Measurements from ENCODE around the gene TPD52L2.
"Not testable (repeated sequence)": the region's sequence is repeated elsewhere in the genome, so short reads cannot be mapped to it uniquely, and the experiment has no call there.

TPD52L2 gene

GRCh38 chr20:63868264-63868663 is 3.2 kb downstream of the TPD52L2 start:
- Histone ChIP-seq H3K4me1 (ENCODE audit: insufficient read depth, low read length, severe bottlenecking) (peaks cover 21% of the 10 kb centered on the region), H3K9me2 (ENCODE audit: low read depth, low read length) (no peaks in the 10 kb centered on the region), H3K79me2 (ENCODE audit: insufficient read depth, low read length) (peaks cover 10% of the 10 kb centered on the region), H2AFZ (ENCODE audit: low read length) (no peak overlapping the region), H3K27me3 (ENCODE audit: insufficient read depth, low read length) (no peaks in the 10 kb centered on the region), H3K4me2 (ENCODE audit: low read length) (no peak overlapping the region), H3K9ac (ENCODE audit: low read length) (no peak overlapping the region), H3K36me3 (ENCODE audit: insufficient read depth, low read length) (peaks cover 36% of the 10 kb centered on the region), H3F3A (ENCODE audit: insufficient read depth, low read length) (no peaks in the 10 kb centered on the region), H4K20me1 (ENCODE audit: insufficient read depth, low read length) (no peaks in the 10 kb centered on the region), H3K27ac (ENCODE audit: low read depth, low read length, poor library complexity, severe bottlenecking) (no peak overlapping the region), H3K4me3 (ENCODE audit: low read depth, low read length, poor library complexity, severe bottlenecking) (no peak overlapping the region), H3K9me3 (ENCODE audit: low read length) (no peaks in the 10 kb centered on the region)
- TF ChIP-seq CTCF (IDR thresholded peaks at IDR 0.05; ENCODE audit: low read length) = no peak
- no peak for TF ChIP-seq EZH2 (IDR thresholded peaks at IDR 0.05; ENCODE audit: borderline replicate concordance, low read length)

GRCh38 chr20:63873477-63873971 is 8.5 kb downstream of the TPD52L2 start:
- H3K9ac ChIP-seq (ENCODE audit: low read length) = no peak overlapping the region
- H3K79me2 ChIP-seq (ENCODE audit: insufficient read depth, low read length) = no peaks in the 10 kb centered on the region

GRCh38 chr20:63874241-63874640 is 9.2 kb downstream of the TPD52L2 start:
- H3K27me3 ChIP-seq (ENCODE audit: insufficient read depth, low read length); H3K4me2 ChIP-seq (ENCODE audit: low read length); H3K4me1 ChIP-seq (ENCODE audit: insufficient read depth, low read length, severe bottlenecking); H2AFZ ChIP-seq (ENCODE audit: low read length); H3K4me3 ChIP-seq (ENCODE audit: low read depth, low read length, poor library complexity, severe bottlenecking); H3K9me2 ChIP-seq (ENCODE audit: low read depth, low read length); H3F3A ChIP-seq (ENCODE audit: insufficient read depth, low read length); H4K20me1 ChIP-seq (ENCODE audit: insufficient read depth, low read length); H3K27ac ChIP-seq (ENCODE audit: low read depth, low read length, poor library complexity, severe bottlenecking); H3K9ac ChIP-seq (ENCODE audit: low read length); H3K9me3 ChIP-seq (ENCODE audit: low read length); H3K79me2 ChIP-seq (ENCODE audit: insufficient read depth, low read length): not testable (repeated sequence)
- H3K36me3 ChIP-seq (ENCODE audit: insufficient read depth, low read length) = peaks cover 82% of the 10 kb centered on the region

More at GRCh38 chr20:63873477-63873971, 8.5 kb downstream of the TPD52L2 start:
- Histone ChIP-seq H3K27ac (ENCODE audit: low read depth, low read length, poor library complexity, severe bottlenecking) (no peak overlapping the region), H3K4me2 (ENCODE audit: low read length) (no peak overlapping the region), H3K9me3 (ENCODE audit: low read length) (no peaks in the 10 kb centered on the region), H2AFZ (ENCODE audit: low read length) (no peak overlapping the region), H4K20me1 (ENCODE audit: insufficient read depth, low read length) (no peaks in the 10 kb centered on the region), H3K4me3 (ENCODE audit: low read depth, low read length, poor library complexity, severe bottlenecking) (no peak overlapping the region), H3K36me3 (ENCODE audit: insufficient read depth, low read length) (peaks cover 80% of the 10 kb centered on the region), H3K27me3 (ENCODE audit: insufficient read depth, low read length) (no peaks in the 10 kb centered on the region), H3K9me2 (ENCODE audit: low read depth, low read length) (no peaks in the 10 kb centered on the region), H3K4me1 (ENCODE audit: insufficient read depth, low read length, severe bottlenecking) (no peaks in the 10 kb centered on the region), H3F3A (ENCODE audit: insufficient read depth, low read length) (no peaks in the 10 kb centered on the region)
- TF ChIP-seq EZH2 (IDR thresholded peaks at IDR 0.05; ENCODE audit: borderline replicate concordance, low read length) = no peak
- no peak for TF ChIP-seq CTCF (IDR thresholded peaks at IDR 0.05; ENCODE audit: low read length)

GRCh38 chr20:63876489-63877036 is 11.5 kb downstream of the TPD52L2 start:
- TF ChIP-seq CTCF (IDR thresholded peaks at IDR 0.05; ENCODE audit: low read length) = no peak
- Histone ChIP-seq H3K9me3 (ENCODE audit: low read length) (no peaks in the 10 kb centered on the region), H3K27ac (ENCODE audit: low read depth, low read length, poor library complexity, severe bottlenecking) (no peak overlapping the region), H3K27me3 (ENCODE audit: insufficient read depth, low read length) (no peaks in the 10 kb centered on the region), H3K9me2 (ENCODE audit: low read depth, low read length) (no peaks in the 10 kb centered on the region), H3K4me1 (ENCODE audit: insufficient read depth, low read length, severe bottlenecking) (no peaks in the 10 kb centered on the region), H3K9ac (ENCODE audit: low read length) (no peak overlapping the region), H3F3A (ENCODE audit: insufficient read depth, low read length) (no peaks in the 10 kb centered on the region), H3K79me2 (ENCODE audit: insufficient read depth, low read length) (no peaks in the 10 kb centered on the region), H4K20me1 (ENCODE audit: insufficient read depth, low read length) (no peaks in the 10 kb centered on the region), H3K36me3 (ENCODE audit: insufficient read depth, low read length) (peaks cover 72% of the 10 kb centered on the region), H3K4me3 (ENCODE audit: low read depth, low read length, poor library complexity, severe bottlenecking) (no peak overlapping the region), H3K4me2 (ENCODE audit: low read length) (no peak overlapping the region), H2AFZ (ENCODE audit: low read length) (no peak overlapping the region)

All from OCI-LY1 (cell line).